ENCODE results near the gene BCO2. TPM values are rescaled to one million over a fixed set of nuclear protein-coding genes. Genes with fewer than 3 reads are reported as not detected.

Gene BCO2
- total RNA-seq, 1 experiment from 2014 or later = 2.5 TPM

DNA sequence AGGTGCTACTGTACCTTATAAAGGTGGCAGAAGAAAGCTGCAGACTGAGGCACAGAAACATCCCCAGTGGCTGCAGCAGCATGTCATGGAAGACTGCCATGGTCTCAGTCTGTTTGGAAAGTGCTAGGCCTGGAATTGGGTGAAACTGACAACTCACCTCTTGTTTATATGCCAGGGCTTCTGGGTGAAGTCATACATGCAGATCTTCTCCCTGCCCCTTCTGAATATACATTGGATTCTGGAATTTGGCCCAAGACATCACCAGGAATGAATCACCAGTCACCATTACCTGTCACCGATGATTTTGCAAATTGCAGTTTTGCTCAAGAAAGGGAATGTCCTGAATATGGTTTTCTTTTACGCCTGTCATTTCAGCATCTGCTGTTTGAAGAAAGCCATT lies 85.2 kb downstream of the BCO2 start, which contains the start of gene PLET1:
Gene PLET1 (minus strand): TSS at position 371 of the 400 bp plus-strand sequence. CDS start 271 bp downstream, at position 100.
- BruUV-seq (replicated peaks) = no TSS peak
- intact Hi-C loops (cut with micrococcal nuclease; ENCODE audit: unreplicated experiment) = no loop called here
- H3K27ac ChIP-seq (ENCODE audit: low read depth, low read length, poor library complexity, severe bottlenecking) = no peak within 1 kb of the TSS
- POLR2A ChIA-PET (ENCODE audit: low non-redundant PET) = no interaction called here
- no peaks in the 10 kb centered on the region for H3K9me3 ChIP-seq (ENCODE audit: low read depth, low read length, poor library complexity, severe bottlenecking)
- H3K27me3 ChIP-seq (replicated peaks; ENCODE audit: insufficient read depth, low read depth, low read length, poor library complexity) = no peaks in the 10 kb centered on the region
- TF ChIP-seq, protein P1, sequence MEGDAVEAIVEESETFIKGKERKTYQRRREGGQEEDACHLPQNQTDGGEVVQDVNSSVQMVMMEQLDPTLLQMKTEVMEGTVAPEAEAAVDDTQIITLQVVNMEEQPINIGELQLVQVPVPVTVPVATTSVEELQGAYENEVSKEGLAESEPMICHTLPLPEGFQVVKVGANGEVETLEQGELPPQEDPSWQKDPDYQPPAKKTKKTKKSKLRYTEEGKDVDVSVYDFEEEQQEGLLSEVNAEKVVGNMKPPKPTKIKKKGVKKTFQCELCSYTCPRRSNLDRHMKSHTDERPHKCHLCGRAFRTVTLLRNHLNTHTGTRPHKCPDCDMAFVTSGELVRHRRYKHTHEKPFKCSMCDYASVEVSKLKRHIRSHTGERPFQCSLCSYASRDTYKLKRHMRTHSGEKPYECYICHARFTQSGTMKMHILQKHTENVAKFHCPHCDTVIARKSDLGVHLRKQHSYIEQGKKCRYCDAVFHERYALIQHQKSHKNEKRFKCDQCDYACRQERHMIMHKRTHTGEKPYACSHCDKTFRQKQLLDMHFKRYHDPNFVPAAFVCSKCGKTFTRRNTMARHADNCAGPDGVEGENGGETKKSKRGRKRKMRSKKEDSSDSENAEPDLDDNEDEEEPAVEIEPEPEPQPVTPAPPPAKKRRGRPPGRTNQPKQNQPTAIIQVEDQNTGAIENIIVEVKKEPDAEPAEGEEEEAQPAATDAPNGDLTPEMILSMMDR (conservative IDR thresholded peaks at IDR 0.05; ENCODE audit: low read depth, low read length) = no peak
- no peak for TF ChIP-seq EZH2 (IDR thresholded peaks at IDR 0.05; ENCODE audit: borderline replicate concordance, low read depth, low read length, poor library complexity, severe bottlenecking)
- no peaks in the 10 kb centered on the region for H3K36me3 ChIP-seq (ENCODE audit: insufficient read depth, low read length, poor library complexity, severe bottlenecking)
- no peak within 1 kb of the TSS for H3K4me3 ChIP-seq (ENCODE audit: low read depth, low read length, poor library complexity, severe bottlenecking)
- DNase-seq (ENCODE audit: low spot score) = no peak
- CTCF ChIA-PET = no interaction called here
- peaks cover under 1% of the 10 kb centered on the region for H3K4me1 ChIP-seq (ENCODE audit: insufficient read depth, low read length, poor library complexity, severe bottlenecking)

DNA sequence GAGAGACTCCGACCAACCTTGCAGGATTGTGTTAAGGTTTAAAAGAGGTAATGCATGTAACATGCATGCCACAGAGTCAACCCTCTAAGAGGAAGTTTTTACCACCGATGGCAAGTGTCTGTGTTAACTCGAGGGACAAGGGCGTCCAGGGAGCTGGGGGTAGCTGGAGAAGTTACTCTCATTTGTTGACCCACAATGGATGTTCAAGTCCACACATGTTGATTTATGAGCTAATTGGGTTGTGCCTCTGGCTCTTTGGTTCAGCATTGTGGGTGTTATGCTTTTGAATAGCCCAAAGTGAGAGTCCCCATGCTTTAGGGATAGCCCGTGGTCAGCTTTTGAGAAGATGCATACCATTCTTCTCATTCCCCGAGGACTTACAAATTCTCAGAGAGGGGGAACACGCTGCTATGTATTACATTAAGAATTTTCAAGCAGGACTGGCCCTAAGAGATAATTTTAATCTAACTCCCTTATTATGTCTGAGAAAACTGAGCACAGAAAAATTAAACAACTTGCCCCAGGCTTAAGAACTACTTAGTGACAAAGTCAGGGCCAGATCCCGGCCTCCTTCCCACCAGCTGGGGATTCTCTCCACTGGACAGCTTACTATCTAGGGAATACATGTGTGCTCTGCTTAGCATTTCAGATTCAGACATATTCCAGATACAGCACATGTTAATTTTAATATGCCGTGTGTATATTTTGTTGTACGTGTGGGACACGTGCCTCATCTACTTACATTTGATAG lies 90.5 kb downstream of the BCO2 start:
- Histone ChIP-seq H3K27ac (ENCODE audit: low read depth, low read length, poor library complexity, severe bottlenecking) (no peak overlapping the region), H3K36me3 (ENCODE audit: insufficient read depth, low read length, poor library complexity, severe bottlenecking) (no peaks in the 10 kb centered on the region), H3K4me1 (ENCODE audit: insufficient read depth, low read length, poor library complexity, severe bottlenecking) (no peaks in the 10 kb centered on the region), H3K9me3 (ENCODE audit: low read depth, low read length, poor library complexity, severe bottlenecking) (no peaks in the 10 kb centered on the region), H3K4me3 (ENCODE audit: low read depth, low read length, poor library complexity, severe bottlenecking) (no peak overlapping the region), H3K27me3 (replicated peaks; ENCODE audit: insufficient read depth, low read depth, low read length, poor library complexity) (no peaks in the 10 kb centered on the region)
- TF ChIP-seq, protein P1 (conservative IDR thresholded peaks at IDR 0.05; ENCODE audit: low read depth, low read length) = no peak
- TF ChIP-seq EZH2 (IDR thresholded peaks at IDR 0.05; ENCODE audit: borderline replicate concordance, low read depth, low read length, poor library complexity, severe bottlenecking) = no peak
- intact Hi-C loops (cut with micrococcal nuclease; ENCODE audit: unreplicated experiment) = no loop called here
- BruUV-seq (replicated peaks) = no TSS peak
- no peak for DNase-seq (ENCODE audit: low spot score)
- ChIA-PET POLR2A (ENCODE audit: low non-redundant PET) (interaction anchor here (0.7 kb wide), 1 partner anchor 1820 kb away, joined by 4 read pairs; no protein-coding TSS in a partner anchor), CTCF (interaction anchor here (0.9 kb wide), 1 partner anchor 152 kb away, joined by 3 read pairs; no protein-coding TSS in a partner anchor)

DNA sequence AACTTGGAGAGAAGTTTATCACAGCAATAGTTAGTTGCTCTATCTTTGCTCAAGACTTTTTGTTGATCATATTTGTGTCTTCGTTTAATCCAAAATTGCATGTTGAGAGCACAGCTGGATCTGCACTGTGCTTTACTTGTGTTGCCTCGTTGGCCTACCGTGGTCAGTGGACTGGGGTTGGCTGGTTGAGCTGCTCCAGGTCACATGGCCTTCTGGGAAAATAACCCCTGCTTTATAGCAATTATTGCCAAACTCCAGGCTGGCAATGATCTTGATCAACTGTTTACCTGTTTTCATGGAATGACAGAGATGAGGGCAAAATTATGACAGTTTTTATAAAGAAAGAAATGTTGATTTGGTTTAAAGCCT lies 91.1 kb downstream of the BCO2 start:
- H3K9me3 ChIP-seq (ENCODE audit: low read depth, low read length, poor library complexity, severe bottlenecking) = no peaks in the 10 kb centered on the region
- BruUV-seq (replicated peaks) = no TSS peak
- ChIA-PET CTCF (interaction anchor here (0.5 to 0.9 kb wide), 2 partner anchors 13 to 153 kb away, joined by 3 to 6 read pairs; no protein-coding TSS in a partner anchor), POLR2A (ENCODE audit: low non-redundant PET) (interaction anchor here (0.7 kb wide), 1 partner anchor 1820 kb away, joined by 4 read pairs; no protein-coding TSS in a partner anchor)
- intact Hi-C loops (cut with micrococcal nuclease; ENCODE audit: unreplicated experiment) = no loop called here
- H3K36me3 ChIP-seq (ENCODE audit: insufficient read depth, low read length, poor library complexity, severe bottlenecking) = no peaks in the 10 kb centered on the region
- no peaks in the 10 kb centered on the region for H3K27me3 ChIP-seq (replicated peaks; ENCODE audit: insufficient read depth, low read depth, low read length, poor library complexity)
- H3K4me3 ChIP-seq (ENCODE audit: low read depth, low read length, poor library complexity, severe bottlenecking) = no peak overlapping the region
- no peaks in the 10 kb centered on the region for H3K4me1 ChIP-seq (ENCODE audit: insufficient read depth, low read length, poor library complexity, severe bottlenecking)
- TF ChIP-seq, protein P1 (conservative IDR thresholded peaks at IDR 0.05; ENCODE audit: low read depth, low read length) = no peak
- no peak for TF ChIP-seq EZH2 (IDR thresholded peaks at IDR 0.05; ENCODE audit: borderline replicate concordance, low read depth, low read length, poor library complexity, severe bottlenecking)
- H3K27ac ChIP-seq (ENCODE audit: low read depth, low read length, poor library complexity, severe bottlenecking) = no peak overlapping the region
- no peak for DNase-seq (ENCODE audit: low spot score)

Measured in A673 (cell line).